Measurements from ENCODE around the gene TMEM87A.
"Not testable (repeated sequence)": the region's sequence is repeated elsewhere in the genome, so short reads cannot be mapped to it uniquely, and the experiment has no call there.

The TMEM87A gene

DNA sequence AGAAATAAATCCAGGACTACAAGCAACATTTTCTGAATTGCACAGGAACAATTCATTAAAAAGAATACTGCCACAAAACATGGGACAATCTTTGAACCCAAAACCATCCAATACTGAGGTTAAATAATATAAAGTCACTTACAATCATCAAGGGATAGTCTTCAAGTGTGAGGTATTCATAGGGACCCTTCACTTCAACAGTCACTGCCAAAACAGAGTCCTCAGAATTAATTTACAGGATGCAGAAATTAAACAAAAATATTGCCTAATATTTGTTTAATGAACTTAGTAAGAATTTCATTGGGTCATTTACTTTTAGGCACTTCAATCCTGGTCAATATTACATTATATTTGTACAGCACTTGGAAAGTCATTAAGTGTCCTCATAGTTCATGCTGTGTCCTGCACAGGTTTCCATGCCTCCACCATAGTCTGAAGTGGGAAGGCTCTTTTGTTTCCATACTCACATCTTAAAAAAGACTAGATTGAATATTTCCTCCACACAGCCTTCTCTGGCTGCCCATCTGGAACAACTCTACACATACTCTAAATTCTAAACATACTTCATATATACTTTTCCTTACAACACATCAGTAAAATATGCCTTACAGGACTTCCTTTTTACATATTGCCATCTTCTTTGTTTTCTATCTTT is 33.6 kb downstream of the TMEM87A start:
- H3K36me3 ChIP-seq: peaks cover 72% of the 10 kb centered on the region
- H3K27ac ChIP-seq: no peak overlapping the region
- H3K4me1 ChIP-seq (ENCODE audit: control insufficient read depth in 1 of 2, insufficient read depth in 1 of 2, low read depth in 1 of 2, low read length in 1 of 2): no peaks in the 10 kb centered on the region
- TF ChIP-seq, protein P1, sequence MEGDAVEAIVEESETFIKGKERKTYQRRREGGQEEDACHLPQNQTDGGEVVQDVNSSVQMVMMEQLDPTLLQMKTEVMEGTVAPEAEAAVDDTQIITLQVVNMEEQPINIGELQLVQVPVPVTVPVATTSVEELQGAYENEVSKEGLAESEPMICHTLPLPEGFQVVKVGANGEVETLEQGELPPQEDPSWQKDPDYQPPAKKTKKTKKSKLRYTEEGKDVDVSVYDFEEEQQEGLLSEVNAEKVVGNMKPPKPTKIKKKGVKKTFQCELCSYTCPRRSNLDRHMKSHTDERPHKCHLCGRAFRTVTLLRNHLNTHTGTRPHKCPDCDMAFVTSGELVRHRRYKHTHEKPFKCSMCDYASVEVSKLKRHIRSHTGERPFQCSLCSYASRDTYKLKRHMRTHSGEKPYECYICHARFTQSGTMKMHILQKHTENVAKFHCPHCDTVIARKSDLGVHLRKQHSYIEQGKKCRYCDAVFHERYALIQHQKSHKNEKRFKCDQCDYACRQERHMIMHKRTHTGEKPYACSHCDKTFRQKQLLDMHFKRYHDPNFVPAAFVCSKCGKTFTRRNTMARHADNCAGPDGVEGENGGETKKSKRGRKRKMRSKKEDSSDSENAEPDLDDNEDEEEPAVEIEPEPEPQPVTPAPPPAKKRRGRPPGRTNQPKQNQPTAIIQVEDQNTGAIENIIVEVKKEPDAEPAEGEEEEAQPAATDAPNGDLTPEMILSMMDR (IDR thresholded peaks at IDR 0.05): no peak
- no peak overlapping the region for H3K4me3 ChIP-seq (ENCODE audit: low read depth in 1 of 2, low read length in 1 of 2)
- H3K27me3 ChIP-seq: no peaks in the 10 kb centered on the region
- no peaks in the 10 kb centered on the region for H3K9me3 ChIP-seq

DNA sequence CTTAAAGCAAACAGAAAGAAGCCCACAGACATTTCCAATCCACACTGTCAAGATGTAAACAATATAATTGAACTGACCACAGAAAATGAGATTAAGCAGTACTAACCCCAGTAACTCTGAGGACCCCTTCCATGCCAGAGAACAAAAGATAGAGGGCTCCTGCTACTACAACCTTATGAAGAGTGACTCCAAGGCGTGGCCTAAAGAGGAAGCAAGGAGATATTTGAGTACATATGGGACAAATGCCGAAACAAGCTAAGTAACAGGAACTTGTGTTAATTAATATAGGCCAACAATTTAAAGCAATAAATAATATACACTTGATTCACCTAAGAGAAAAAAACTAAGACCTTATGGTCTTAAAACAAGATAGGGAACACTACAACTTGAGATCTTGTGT is 40.1 kb downstream of the TMEM87A start:
- Histone ChIP-seq H3K4me1 (ENCODE audit: control insufficient read depth in 1 of 2, insufficient read depth in 1 of 2, low read depth in 1 of 2, low read length in 1 of 2) (peaks cover 12% of the 10 kb centered on the region in 2 experiments), H3K27me3 (no peaks in the 10 kb centered on the region), H3K27ac (peak overlapping the region; percentile 68), H3K36me3 (peaks cover 62% of the 10 kb centered on the region), H3K9me3 (no peaks in the 10 kb centered on the region), H3K4me3 (ENCODE audit: low read depth in 1 of 2, low read length in 1 of 2) (no peak overlapping the region)
- TF ChIP-seq, protein P1 (IDR thresholded peaks at IDR 0.05): no peak

DNA sequence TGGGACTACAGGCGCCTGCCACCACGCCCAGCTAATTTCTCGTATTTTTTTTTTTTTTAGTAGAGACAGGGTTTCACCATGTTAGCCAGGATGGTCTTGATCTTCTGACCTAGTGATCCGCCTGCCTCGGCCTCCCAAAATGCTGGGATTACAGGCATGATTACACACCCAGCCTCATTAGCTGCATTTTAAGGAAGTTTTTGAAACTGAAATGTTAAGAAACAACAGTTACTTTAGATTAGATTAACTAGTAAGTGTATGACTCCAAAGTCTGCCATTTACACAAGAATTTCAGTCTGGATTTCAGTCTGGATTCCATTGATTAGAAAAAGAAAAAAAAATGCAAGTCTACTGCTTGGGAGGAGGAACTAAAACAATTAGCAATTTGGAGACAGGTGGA is 40.6 kb downstream of the TMEM87A start:
- TF ChIP-seq, protein P1 (IDR thresholded peaks at IDR 0.05): no peak
- no peaks in the 10 kb centered on the region for H3K9me3 ChIP-seq
- H3K4me3 ChIP-seq (ENCODE audit: low read depth in 1 of 2, low read length in 1 of 2): no peak overlapping the region
- peak overlapping the region; percentile 68 for H3K27ac ChIP-seq
- no peaks in the 10 kb centered on the region for H3K27me3 ChIP-seq
- H3K4me1 ChIP-seq (ENCODE audit: control insufficient read depth in 1 of 2, insufficient read depth in 1 of 2, low read depth in 1 of 2, low read length in 1 of 2): peaks cover 12% of the 10 kb centered on the region in 2 experiments
- peaks cover 62% of the 10 kb centered on the region for H3K36me3 ChIP-seq

DNA sequence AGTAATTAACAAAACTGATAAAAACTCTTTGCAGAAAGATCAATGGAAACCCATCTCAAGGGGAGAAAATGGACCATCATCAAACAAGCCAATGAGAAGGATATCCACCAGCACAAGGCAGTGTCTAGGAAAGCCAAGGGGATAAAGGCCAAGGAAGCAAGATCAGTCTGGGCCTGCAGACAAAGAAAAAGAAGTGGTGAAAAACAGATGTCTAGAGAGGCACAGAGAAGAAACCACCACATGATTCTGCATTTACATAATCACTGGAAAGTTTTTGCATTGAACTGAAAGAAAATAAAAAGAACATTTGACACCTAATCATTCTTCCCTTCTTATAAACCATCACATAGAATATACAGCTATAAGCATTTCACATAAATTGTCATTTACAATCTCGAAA is 42.1 kb downstream of the TMEM87A start:
- H3K4me3 ChIP-seq (ENCODE audit: low read depth in 1 of 2, low read length in 1 of 2): no peak overlapping the region
- H3K36me3 ChIP-seq: peaks cover 61% of the 10 kb centered on the region
- peaks cover 12% of the 10 kb centered on the region in 2 experiments for H3K4me1 ChIP-seq (ENCODE audit: control insufficient read depth in 1 of 2, insufficient read depth in 1 of 2, low read depth in 1 of 2, low read length in 1 of 2)
- TF ChIP-seq, protein P1 (IDR thresholded peaks at IDR 0.05): no peak
- H3K9me3 ChIP-seq: no peaks in the 10 kb centered on the region
- H3K27ac ChIP-seq: no peak overlapping the region
- no peaks in the 10 kb centered on the region for H3K27me3 ChIP-seq

DNA sequence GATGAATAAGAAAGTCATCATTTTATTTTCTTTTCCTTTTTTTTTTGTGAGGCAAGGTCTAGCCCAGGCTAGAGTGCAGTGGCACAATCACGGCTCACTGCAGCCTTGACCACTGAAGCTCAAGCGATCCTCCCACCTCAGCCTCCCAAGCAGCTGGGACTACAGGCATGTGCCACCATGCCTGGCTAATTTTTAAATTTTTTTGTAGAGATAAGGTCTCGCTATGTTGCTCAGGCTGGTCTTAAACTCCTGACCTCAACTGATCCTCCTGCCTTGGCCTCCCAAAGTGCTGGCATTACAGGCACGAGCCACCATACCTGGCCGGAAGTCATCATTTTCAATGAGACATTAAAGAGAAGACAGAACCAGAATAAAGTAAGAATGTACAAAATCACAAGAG is 44.3 kb downstream of the TMEM87A start:
- H3K4me3 ChIP-seq (ENCODE audit: low read depth in 1 of 2, low read length in 1 of 2); H3K27ac ChIP-seq: not testable (repeated sequence)
- H3K36me3 ChIP-seq: peaks cover 64% of the 10 kb centered on the region

DNA sequence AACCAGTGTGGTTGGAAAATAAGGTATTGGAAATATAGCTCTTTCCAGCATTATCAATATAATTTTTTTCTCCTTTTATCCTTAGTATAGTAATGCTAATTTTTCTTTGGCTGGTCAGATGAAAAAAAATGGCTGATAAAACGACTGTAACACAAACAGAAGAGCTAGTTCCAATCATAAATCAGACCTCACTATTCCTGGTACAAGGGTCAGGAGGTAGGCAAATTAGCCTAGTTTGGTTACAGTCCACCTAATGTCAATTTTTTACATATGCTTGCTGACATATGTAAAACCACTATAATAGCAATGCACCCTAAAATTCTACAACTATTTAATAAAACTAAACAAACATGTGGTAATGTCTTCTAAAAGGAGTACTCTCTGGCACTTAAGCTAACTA is 45.2 kb downstream of the TMEM87A start:
- TF ChIP-seq, protein P1 (IDR thresholded peaks at IDR 0.05): no peak
- Histone ChIP-seq H3K9me3 (no peaks in the 10 kb centered on the region), H3K27ac (no peak overlapping the region), H3K4me1 (ENCODE audit: control insufficient read depth in 1 of 2, insufficient read depth in 1 of 2, low read depth in 1 of 2, low read length in 1 of 2) (peaks cover 6 to 7% of the 10 kb centered on the region in 2 experiments), H3K4me3 (ENCODE audit: low read depth in 1 of 2, low read length in 1 of 2) (no peak overlapping the region), H3K27me3 (no peaks in the 10 kb centered on the region), H3K36me3 (peaks cover 72% of the 10 kb centered on the region)

More for the DNA sequence above, 44.3 kb downstream of the TMEM87A start:
- H3K27me3 ChIP-seq, H3K9me3 ChIP-seq: not testable (repeated sequence)
- peaks cover 12% of the 10 kb centered on the region in 2 experiments for H3K4me1 ChIP-seq (ENCODE audit: control insufficient read depth in 1 of 2, insufficient read depth in 1 of 2, low read depth in 1 of 2, low read length in 1 of 2)
